ENCODE results near the gene SH3RF1. TPM values are rescaled to one million over a fixed set of nuclear protein-coding genes. Genes with fewer than 3 reads are reported as not detected.

Gene SH3RF1
- total RNA-seq, 3 donors from 2014 or later, result 45.3 to 82.3 (median 65.5) TPM

- H3K4me1 ChIP-seq (ENCODE audit: low read depth), result no peaks in the 10 kb centered on the region
- ATAC-seq (no peak), DNase-seq (no peak)
- TF ChIP-seq CTCF (IDR thresholded peaks at IDR 0.05), result no peak
- intact Hi-C loops (cut with DNase I, micrococcal nuclease), result no loop called here
- no peaks in the 10 kb centered on the region for H3K36me3 ChIP-seq (ENCODE audit: low read depth)
- no peaks in the 10 kb centered on the region for H3K9me3 ChIP-seq
- H3K4me3 ChIP-seq, result no peak overlapping the region
Observed at GRCh38 chr4:169143335-169143734, 127.4 kb downstream of the SH3RF1 start.

- TF ChIP-seq CTCF (IDR thresholded peaks at IDR 0.05), result no peak
- ATAC-seq (no peak), DNase-seq (no peak)
- Histone ChIP-seq H3K36me3 (ENCODE audit: low read depth) (no peaks in the 10 kb centered on the region), H3K4me1 (ENCODE audit: low read depth) (no peaks in the 10 kb centered on the region), H3K4me3 (no peak overlapping the region), H3K9me3 (no peaks in the 10 kb centered on the region)
- intact Hi-C loops (cut with DNase I, micrococcal nuclease), result no loop called here
Observed at GRCh38 chr4:169142906-169143305, 127.8 kb downstream of the SH3RF1 start.

- TF ChIP-seq CTCF (IDR thresholded peaks at IDR 0.05), result no peak
- ATAC-seq, result no peak
- DNase-seq, result no peak
- H3K4me1 ChIP-seq (ENCODE audit: low read depth), result no peaks in the 10 kb centered on the region
- no peaks in the 10 kb centered on the region for H3K36me3 ChIP-seq (ENCODE audit: low read depth)
- no peak overlapping the region for H3K4me3 ChIP-seq
- no peaks in the 10 kb centered on the region for H3K9me3 ChIP-seq
- intact Hi-C loops (cut with DNase I, micrococcal nuclease), result no loop called here
Observed at GRCh38 chr4:169142391-169142790, 128.4 kb downstream of the SH3RF1 start.

- ATAC-seq (peak; percentile 51), DNase-seq (no peak)
- intact Hi-C loops (cut with DNase I, micrococcal nuclease), result no loop called here
Observed at GRCh38 chr4:169139021-169139420, 131.7 kb downstream of the SH3RF1 start.

GRCh38 chr4:169137558-169137920, 133.2 kb downstream of the SH3RF1 start:
- no peak overlapping the region for H3K4me3 ChIP-seq
- intact Hi-C loops (cut with DNase I, micrococcal nuclease), result no loop called here
- no peaks in the 10 kb centered on the region for H3K9me3 ChIP-seq
- ATAC-seq (no peak), DNase-seq (no peak)
- TF ChIP-seq CTCF (IDR thresholded peaks at IDR 0.05), result no peak
- no peaks in the 10 kb centered on the region for H3K36me3 ChIP-seq (ENCODE audit: low read depth)
- no peaks in the 10 kb centered on the region for H3K4me1 ChIP-seq (ENCODE audit: low read depth)

More at GRCh38 chr4:169139021-169139420, 131.7 kb downstream of the SH3RF1 start:
- Histone ChIP-seq H3K4me1 (ENCODE audit: low read depth) (no peaks in the 10 kb centered on the region), H3K4me3 (no peak overlapping the region), H3K9me3 (no peaks in the 10 kb centered on the region), H3K36me3 (ENCODE audit: low read depth) (no peaks in the 10 kb centered on the region)
- no peak for TF ChIP-seq CTCF (IDR thresholded peaks at IDR 0.05)
